ENCODE data around the gene FAM217A. TPM values are rescaled to one million over a fixed set of nuclear protein-coding genes. Genes with fewer than 3 reads are reported as not detected.

The FAM217A gene
- total and polyA plus RNA-seq, 10 donors: not detected

DNA sequence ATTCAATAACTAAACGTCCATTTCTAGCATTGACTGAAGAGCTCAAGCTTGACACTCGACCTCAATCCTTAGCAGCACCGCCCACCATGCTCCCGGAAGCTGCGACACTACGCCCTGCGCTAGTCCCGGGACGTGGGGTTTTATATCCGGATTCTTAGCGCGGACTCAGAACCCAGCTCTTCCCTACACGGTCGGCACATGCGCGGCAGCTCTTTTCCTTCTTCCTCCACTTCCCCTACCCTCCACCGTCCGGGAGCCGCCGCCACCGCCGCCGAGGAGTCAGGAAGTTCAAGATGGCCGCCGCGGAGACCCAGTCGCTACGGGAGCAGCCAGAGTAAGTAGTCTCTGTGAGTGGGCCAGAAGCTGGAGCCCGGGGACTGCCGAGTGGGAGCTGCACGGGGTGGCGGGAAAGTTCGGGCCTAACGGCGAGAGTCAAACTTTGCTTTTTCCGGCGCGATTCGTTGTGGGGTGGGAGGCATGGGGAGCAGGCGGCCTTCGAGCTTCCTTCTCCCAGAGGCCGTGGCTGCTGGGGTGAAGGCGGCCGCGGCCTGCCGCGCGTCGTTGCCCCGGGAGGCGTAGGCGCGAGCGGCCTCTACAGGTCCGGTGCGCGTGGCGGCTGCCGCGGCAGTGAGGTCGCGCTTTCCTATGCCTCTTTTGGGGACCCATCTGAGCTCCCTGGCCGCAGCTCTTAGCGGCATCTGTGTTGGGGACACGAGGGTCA is 57.6 kb downstream of the FAM217A start:
- intact Hi-C loops (cut with DNase I; ENCODE audit: low total_unique reads): loop anchor here (10.0 kb wide), 1 partner anchor 114 kb away; the partner anchor contains the start of gene ECI2
- Histone ChIP-seq H3K9me3 (no peaks in the 10 kb centered on the region), H3K4me1 (peaks cover 43 to 88% (median 80%) of the 10 kb centered on the region in 6 donors), H3K27me3 (replicated peaks in 1 of 7) (no peaks in the 10 kb centered on the region), H3K36me3 (no peaks in the 10 kb centered on the region), H3K27ac (peak overlapping the region; percentile 90 to 98 (median 96)), H3K4me3 (peak overlapping the region; percentile 67 to 88 (median 80))
- DNase-seq: peak; percentile 97
- peak in 9 of 11 experiments; percentile 20 to 61 (median 42) for TF ChIP-seq CTCF (IDR thresholded peaks at IDR 0.05 in 8 of 11, conservative IDR thresholded peaks at IDR 0.05 in 3 of 11)
- TF ChIP-seq POLR2A (IDR thresholded peaks at IDR 0.05): peak in 2 of 3 donors; percentile 35 to 65
- peak; percentile 92 to 93 (median 93) for TF ChIP-seq POLR2AphosphoS5 (IDR thresholded peaks at IDR 0.05)
- 0 to 1% (median 0%) methylated on average over 25 to 65 of the region's 65 CpGs for WGBS, 5 donors

GRCh38 chr6:4020822-4021132 is 58.2 kb downstream of the FAM217A start:
- WGBS, 5 donors: 1 to 4% (median 3%) methylated on average over 12 of the region's 12 CpGs
- H3K36me3 ChIP-seq: no peaks in the 10 kb centered on the region
- no peaks in the 10 kb centered on the region for H3K9me3 ChIP-seq
- intact Hi-C loops (cut with DNase I; ENCODE audit: low total_unique reads): loop anchor here (10.0 kb wide), 1 partner anchor 114 kb away; the partner anchor contains the start of gene ECI2
- no peak for DNase-seq
- no peaks in the 10 kb centered on the region for H3K27me3 ChIP-seq (replicated peaks in 1 of 7)
- H3K4me3 ChIP-seq: peak overlapping the region; percentile 67 to 88 (median 80)
- peaks cover 47 to 88% (median 82%) of the 10 kb centered on the region in 6 donors for H3K4me1 ChIP-seq
- H3K27ac ChIP-seq: peak overlapping the region; percentile 90 to 98 (median 96)
- no peak for TF ChIP-seq CTCF (IDR thresholded peaks at IDR 0.05 in 8 of 11, conservative IDR thresholded peaks at IDR 0.05 in 3 of 11)
- no peak for TF ChIP-seq POLR2A (IDR thresholded peaks at IDR 0.05)
- TF ChIP-seq POLR2AphosphoS5 (IDR thresholded peaks at IDR 0.05): no peak

DNA sequence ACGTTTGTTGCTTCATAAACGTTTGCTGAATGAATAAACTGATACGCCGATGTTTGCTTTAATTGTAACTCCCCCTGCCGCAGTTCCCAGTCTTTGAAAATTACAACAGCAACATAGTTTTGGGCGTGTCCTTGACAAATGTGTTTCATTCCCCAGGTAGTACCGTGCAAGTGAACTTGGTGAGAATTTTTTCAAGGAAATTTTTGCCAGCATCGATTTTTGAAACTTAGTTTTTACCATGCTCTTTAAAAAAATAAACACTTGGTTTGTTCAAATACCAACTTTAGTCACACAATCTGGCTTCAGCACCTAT is 60.1 kb downstream of the FAM217A start:
- intact Hi-C loops (cut with DNase I; ENCODE audit: low total_unique reads): no loop called here

More for the DNA sequence above, 60.1 kb downstream of the FAM217A start:
- 1 to 2% (median 2%) methylated on average over 8 of the region's 8 CpGs for WGBS, 5 donors
- H3K36me3 ChIP-seq: peaks cover 0 to 7% (median 2%) of the 10 kb centered on the region in 6 donors
- DNase-seq: no peak
- peak overlapping the region; percentile 43 to 85 (median 68) for H3K4me3 ChIP-seq
- peak overlapping the region; percentile 92 to 99 (median 98) for H3K27ac ChIP-seq
- no peaks in the 10 kb centered on the region for H3K27me3 ChIP-seq (replicated peaks in 1 of 7)
- H3K4me1 ChIP-seq: peaks cover 31 to 88% (median 65%) of the 10 kb centered on the region in 6 donors
- no peaks in the 10 kb centered on the region for H3K9me3 ChIP-seq
- TF ChIP-seq POLR2AphosphoS5 (IDR thresholded peaks at IDR 0.05) (no peak), POLR2A (IDR thresholded peaks at IDR 0.05) (no peak), CTCF (IDR thresholded peaks at IDR 0.05 in 8 of 11, conservative IDR thresholded peaks at IDR 0.05 in 3 of 11) (no peak)

Other genes with a start within 250 kb of the FAM217A start
- gene FAM50B, start 229.8 kb downstream of the FAM217A start, total RNA-seq: 10 to 100 TPM in 2 of 7 donors, 1 to 10 TPM in 5; 7.3 to 11.8 (median 8.4) TPM
- 10 to 100 TPM in 2 of 3 donors, 1 to 10 TPM in 1; 6.6 to 13.3 (median 11.7) TPM for gene FAM50B, start 229.8 kb downstream of the FAM217A start, polyA plus RNA-seq
- 10 to 100 TPM; 29.3 to 61.0 (median 34.8) TPM for gene ECI2, start 56.4 kb upstream of the FAM217A start, total RNA-seq
- gene ECI2, start 56.4 kb upstream of the FAM217A start, polyA plus RNA-seq: 10 to 100 TPM; 25.9 to 34.9 (median 26.1) TPM

Data from spleen (tissue), 11 donors.